Hematopoietic multipotent progenitor cell treated with erythropoietin and hydrocortisone succinate and interleukin-3 and kit ligand, for 4 days (in vitro differentiated cells): ENCODE measurements around the gene CNOT6L.
A peak's percentile ranks its signal among the peaks of the same experiment; 100 is the strongest.
"Not testable (repeated sequence)": the region's sequence is repeated elsewhere in the genome, so short reads cannot be mapped to it uniquely, and the experiment has no call there.

Experiments
- DNase-seq: peaks from one replicate; pipeline ENCODE4 v3.0.0-alpha.2; 2015

Gene CNOT6L

DNA sequence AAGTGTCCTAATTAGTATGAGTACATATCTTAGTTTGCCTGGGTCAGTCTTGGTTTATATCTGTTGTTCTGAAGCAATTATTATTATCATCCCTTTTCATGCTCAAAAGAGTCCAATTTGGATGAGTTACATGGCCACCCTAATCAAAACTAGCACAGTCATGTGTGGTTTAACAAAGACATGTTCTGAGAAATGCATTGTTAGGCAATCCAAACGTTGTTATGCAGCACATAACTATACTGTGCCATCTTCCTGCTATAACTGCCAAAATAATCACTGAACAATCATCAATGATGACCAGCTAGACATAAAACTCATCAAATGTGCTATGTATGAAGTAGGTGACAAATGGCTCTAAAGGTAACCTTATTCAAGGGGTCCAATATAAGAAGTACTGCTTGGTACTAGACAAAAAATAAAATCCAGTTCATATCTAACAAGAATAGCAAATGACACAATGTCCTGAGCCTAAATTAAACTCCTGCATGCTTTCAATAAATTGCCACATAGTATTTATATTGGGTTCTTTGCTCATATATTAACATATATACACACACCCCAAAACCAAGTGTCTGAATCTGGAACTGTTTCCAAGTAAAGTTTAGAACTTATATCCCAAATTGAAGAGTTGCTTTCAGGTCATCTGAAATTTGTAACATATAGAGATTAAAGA, 41.9 kb downstream of the CNOT6L start:
- DNase-seq: peak; percentile 76

DNA sequence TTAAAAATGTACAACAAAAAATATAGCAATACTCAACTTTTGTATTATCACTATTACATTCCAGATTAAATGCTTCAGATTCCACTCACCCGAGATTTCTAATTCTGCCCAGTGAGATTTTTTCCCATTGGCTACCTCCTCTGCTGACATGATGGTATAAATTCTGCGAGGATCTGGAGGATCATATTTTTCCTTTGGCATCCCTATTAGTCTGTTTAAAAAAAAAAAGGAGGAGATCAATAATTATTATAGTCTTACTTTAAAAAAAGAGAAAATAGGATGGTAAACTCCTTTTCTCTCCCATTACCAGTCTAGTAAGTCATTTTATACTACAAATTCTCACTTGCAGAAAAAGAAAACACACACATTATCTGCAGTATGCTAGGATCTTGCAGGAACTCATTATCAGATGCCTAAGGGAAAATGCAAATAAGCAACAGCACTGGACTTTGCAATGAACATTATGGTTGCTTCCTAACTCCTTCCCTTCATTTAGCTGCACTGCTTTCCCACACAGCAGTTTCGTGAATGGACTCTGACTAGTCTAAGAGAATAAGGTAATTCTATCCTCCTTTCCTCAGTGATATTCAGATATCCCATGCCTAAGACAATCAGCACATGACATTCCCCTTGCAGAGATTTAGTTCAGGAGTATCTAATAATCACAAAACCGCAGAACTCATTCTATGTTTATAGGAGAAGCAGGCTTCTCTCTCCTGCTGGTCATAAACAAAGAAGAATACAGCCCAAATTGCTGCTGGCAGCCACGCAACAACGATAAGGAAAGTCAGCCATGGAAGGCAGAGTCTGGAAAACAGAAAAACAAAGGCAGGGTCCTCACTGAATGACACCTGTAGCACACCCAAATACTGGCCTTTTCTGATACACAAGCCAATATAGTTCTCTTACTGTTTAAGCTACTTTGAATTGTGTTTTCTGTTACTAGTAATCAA, 42.7 kb downstream of the CNOT6L start:
- DNase-seq: no peak

DNA sequence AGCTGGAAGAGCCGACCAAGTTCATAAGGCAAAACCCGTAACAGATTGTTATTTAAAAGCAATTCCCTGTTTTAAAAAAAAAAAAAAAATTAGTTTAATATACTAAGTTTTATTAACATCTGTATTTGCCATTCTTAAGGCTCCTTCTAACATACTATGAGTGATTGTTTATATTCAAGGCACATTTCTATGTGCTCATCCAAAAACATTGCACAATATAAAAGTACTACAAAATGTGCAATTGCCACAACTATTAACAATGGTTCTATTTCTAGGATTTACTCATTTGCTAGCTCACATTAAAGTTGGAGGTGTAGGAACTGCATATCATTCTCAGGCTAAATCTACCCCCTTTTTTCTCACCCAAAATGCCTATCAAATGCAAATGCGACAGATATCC, 46.1 kb downstream of the CNOT6L start:
- no peak for DNase-seq

DNA sequence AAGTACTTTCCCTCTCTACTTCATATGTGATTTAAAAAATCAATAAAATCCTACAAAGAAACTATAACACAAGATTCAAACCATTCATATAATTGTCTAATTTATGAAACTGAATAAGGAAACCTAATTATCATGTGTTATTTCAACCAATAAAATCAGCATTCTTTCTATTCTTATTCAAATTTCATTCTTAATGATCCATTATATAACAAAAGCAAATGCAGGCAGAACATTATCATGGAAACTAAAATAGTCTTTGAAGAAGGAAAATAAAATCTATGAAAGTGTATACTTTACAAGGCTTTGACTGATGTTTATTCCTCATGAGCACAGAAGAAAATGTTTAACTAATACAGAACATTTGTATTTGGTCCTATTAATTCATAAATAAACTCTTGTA, 47.6 kb downstream of the CNOT6L start:
- no peak for DNase-seq

DNA sequence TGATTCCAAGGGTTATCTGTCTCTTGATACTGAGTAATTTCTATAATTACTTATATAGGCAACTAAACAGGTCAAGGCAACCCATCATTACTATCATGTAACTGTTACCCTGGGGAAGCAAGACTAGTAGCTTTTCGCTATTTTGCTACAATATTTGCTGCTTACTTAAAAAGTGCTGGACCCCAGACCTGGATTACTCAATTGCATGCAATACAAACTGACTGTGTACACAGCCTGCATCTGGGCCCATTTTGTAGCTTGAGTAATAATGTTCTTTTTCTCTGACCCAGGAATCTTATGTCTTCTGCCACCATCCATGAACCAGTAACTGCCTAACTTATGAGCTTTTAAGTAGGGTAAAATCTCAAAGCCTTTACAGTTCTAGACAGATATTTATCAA, 53.4 kb downstream of the CNOT6L start:
- no peak for DNase-seq

DNA sequence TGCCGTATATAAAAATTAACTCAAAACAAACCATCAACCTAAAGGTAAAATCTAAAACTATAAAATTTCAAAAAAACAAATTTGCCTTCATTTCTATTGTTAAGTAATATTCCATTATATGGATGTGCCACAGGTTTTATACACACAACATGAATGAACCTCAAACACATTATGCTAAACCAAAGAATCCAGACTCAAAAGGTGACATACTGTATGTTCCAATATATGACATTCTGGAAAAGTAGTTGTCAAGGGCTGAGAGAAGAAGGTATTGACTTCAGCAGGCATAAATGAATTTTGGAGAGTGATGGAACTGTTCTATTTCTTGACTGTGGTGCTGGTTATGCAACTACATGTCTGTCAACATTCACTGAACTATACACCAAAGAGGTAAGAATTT, 56.6 kb downstream of the CNOT6L start:
- DNase-seq: no peak

DNA sequence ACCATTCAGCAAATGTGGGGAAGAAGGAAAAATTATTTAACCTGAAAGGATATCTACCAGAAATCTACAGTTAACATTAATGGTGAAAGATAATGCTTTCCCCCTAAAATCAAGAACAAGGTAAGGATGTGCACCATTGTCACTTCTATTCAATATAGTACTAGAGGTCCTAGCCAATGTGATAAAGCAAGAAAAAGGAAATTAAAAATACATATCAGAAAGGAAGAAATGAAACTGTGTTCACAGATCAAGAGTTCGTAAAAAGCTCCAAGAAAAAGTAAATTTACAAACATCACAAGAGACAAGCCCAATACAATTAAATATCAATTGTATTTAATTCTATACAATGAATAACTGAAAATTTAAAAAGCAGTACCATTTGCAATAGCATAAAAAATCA, 57.6 kb downstream of the CNOT6L start:
- no peak for DNase-seq

DNA sequence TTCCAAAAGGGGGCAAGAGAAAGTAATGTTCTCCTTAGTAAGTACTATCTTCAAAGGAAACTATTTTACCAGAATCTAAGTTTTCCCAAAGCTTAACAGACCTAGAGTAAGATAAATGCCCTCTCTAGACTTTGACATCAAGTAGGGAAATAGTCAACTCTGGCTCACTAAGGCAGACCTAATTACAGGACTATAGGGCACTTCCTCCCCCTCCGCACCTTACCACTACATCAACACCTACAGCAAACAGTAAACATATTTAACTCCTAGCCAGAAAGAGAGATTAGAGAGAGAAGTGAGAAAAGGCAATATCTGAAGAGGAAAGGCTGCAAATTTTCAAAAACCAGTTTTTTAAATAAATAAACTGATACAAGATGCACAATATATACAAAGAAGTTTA, 60.4 kb downstream of the CNOT6L start:
- no peak for DNase-seq

DNA sequence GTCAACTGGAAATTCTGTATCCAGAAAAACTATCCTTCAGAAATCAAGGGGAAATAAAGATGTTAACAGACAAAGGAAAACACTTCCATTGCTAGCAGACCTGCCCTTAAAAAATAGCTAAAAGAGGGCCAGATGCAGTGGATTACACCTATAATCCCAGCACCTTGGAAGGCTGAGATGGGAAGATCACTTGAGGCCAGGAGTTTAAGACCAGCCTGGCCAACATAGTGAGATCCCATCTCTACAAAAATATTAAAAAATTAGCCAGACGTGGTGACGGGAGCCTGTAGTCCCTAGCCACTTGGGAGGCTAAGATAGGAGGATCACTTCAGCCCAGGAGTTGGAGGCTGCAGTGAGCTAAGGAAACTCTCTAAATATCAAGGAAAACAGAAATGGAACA, 67.4 kb downstream of the CNOT6L start:
- no peak for DNase-seq

DNA sequence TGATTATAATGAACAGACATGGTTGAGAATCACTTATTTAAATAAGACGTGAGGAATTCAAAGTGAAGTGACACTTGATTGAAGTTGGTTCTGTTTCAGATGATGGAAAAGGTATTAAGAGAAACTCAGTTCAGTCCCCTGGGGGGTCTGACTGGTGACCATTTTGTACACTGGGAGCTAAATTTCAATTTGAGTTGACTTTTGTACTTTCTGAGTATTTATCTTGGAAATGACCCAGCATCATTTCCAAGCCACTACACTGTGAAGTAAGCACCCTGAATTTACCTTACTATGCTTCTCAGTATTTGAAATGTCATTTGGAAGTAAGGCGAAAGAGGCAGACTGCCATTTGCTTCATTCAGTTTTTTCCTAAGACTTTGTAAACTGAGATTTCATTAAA, 73.4 kb downstream of the CNOT6L start:
- no peak for DNase-seq

DNA sequence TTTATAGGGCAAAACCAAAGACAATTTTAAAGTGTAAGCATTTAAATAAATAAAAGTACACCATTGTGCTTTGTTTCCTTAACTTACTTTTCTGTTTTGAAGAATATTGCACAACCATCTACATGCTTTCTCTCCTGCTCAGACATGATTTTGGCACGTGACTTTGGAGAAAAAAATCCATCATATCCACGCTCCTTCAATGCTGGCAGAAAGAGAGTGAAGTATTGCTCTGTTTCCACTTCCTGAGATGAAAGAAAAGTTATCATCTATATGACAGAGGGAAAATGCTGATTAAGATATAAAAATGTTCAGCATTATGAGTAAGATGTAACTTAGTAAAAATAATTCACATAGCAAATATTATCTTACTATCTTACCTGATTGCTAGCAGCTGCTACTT, 77.1 kb downstream of the CNOT6L start:
- DNase-seq: no peak

DNA sequence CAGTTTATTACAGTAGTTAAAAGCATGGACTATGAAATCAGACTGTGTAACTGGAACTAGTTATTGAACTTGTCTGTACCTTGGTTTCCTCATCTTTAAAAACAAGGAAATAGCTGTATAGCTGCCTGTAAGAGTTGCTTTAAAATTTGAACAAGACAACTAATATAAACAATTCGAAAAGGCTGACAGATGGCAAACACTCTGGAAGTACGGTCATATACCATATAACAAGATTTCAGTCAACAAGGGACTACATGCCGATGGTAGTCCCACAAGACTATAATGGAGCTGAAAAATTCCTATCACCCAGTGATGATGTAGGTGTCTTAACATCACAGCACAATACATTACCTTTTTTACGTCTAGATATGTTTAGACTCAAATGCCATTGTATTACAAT, 78.7 kb downstream of the CNOT6L start:
- no peak for DNase-seq

DNA sequence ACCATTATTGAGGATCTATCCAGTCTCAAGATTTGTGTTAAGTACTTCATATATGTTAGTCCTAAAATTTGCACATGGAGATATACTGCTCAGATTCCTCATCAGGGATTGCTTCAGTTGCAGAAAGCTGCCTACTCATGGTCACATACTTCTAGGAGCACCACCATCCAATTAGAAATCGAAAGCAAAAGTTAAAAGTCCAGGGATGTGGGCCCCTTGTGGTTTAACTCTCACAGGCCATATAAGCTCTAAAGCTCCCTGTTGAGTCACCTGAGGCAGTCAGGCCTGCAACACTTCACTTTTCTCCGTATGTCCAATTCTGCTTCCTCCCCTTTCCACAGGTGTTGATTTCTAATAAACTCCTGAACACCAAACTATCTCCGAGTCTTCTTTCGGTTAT, 84.2 kb downstream of the CNOT6L start:
- DNase-seq: peak; percentile 90

DNA sequence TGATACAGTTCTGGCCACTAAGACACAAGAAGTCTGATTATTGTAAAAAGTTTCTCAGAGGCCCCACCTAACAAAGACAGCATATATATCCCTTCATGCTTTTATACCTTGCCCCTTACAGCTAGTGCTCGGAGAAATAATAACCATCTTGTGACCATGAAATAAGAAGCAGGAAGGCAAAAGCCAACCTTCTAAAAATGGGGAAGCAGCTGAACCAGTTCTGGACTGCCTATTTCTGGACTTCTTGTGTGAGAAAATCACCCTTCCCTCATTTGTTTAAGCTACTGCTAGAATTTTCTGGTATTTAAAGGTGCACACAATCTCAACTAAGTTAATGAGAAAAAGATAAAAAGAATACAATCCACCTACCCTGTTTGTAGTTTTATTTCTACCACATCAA, 87.5 kb downstream of the CNOT6L start:
- DNase-seq: peak; percentile 24

DNA sequence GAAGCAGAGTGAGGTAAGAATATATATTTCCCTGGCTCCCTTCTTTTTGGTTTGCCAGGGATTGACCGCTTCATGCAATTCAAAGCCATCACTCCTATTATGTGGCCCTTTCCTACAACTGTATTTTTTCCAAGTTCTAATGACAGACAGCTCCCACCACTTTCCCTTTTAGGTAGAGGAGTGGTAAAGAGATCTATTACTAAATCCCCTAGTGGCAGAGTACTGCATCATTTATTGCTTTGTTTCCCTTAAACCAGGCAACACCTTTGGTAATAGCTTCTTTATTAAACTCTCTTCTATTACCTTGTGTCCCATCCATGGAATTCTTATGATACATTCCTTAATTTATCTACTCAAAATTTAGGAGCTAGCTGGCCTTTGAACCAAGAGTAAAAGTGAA, 90.7 kb downstream of the CNOT6L start:
- no peak for DNase-seq

DNA sequence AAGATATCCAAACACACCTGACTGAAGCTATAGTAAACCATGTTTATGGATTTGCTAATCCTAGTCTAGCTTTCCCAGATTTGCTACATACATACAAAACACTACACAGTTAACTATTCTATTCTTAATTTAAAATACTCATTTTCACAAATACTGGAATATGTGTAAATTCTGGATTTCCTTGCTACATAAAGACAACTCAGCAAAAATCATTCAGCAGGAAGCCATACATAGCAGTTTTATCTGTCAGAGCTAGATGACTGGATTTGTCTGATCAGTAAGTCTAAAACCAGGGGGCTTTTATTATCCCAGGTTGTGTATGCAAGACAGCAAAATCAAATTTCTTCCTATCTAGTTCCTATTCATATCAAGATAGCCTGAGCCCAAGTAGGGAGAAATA, 98.1 kb downstream of the CNOT6L start:
- DNase-seq: no peak

DNA sequence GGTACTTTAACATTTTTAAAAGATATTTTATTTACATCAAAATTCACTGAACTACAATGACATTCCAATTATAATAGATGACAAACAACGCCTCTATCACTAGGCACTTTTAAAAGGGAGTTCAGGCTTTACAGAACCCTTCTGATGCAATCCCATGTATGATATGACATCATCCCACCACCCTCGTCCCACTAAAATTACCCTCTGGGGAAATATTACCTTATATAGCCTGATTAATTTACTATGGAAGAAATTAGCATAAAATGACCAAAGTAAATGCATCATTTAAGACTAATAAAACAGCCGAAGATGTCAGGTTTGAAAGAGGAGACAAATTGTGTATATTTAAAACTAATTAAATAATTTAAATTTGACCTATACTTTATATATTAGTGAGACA, 100.7 kb downstream of the CNOT6L start:
- DNase-seq: not testable (repeated sequence)

DNA sequence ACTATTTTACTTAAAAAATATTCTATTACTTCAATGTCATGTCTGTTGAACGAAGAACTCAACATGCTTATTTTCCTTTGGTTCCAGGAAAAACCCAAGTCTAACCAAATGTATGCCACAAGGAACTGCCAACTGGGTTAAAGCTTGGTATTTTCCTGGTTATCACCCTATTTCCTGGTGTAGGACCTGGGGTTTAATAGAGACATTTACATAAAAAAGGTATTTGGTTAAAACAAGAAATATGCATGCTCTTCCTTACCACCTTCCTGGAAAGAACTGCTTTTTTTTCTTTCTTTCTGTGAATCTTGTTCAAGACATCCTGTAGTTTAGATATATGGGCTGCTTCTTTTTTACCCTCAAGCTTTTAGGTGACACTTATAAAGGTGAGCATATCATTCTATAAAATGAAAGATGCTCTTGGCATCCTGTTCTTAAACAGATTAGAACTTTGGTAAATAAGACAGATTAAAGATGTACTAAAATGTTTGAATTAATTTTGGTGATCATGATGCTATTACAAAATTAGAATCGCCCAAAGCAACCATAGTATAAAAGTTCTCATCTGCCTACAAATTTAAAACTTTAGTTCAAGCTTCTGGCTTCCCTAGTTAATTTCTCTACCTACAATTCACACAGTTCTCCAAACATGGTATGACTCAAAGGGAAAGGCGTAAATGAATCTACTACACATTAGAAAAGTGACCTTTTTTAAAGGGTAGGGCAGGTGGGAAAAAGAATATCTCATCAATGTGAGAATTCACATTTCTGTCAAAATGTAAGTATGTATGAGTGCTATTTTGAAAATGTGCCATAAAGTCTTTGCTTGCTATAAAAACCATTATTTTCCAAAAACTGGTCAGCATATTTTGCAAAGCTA, 103.5 kb downstream of the CNOT6L start:
- no peak for DNase-seq

DNA sequence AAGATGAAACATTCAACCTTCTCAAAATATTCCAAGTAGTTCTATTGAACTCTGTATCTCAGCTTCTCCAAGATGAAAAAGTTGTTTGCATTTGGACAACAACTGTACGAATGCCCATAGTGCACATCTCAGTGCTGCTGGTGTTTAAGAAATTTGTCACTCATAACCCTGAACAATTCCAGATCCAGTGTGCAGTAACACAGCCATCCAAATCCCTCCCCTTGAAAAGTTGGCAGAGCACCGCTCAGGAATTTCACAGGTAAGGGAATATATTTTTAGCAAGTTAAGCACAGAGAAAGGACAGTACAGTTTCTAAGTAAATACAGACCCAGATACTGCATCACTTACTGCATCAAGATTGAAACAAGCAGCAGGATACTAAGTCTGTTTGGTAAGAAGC, 104.7 kb downstream of the CNOT6L start:
- DNase-seq: no peak

DNA sequence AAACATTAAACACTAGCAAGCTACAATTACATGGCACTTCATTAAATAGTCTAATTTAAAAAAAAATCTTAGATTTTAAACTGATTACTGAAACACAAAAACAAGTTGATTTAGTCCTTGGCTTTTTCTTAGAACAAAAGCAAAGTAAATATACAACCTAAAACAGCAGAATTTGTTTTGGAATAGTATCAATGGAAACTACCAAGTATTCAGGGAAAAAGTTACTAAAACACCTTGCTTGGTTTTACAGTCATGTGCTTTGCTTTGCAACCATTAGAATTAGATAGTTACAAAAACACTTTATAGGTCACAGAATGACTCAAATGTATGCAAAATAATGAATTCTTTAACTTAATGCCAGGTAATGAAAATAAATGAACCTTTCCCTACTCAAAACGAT, 105.3 kb downstream of the CNOT6L start:
- DNase-seq: no peak

DNA sequence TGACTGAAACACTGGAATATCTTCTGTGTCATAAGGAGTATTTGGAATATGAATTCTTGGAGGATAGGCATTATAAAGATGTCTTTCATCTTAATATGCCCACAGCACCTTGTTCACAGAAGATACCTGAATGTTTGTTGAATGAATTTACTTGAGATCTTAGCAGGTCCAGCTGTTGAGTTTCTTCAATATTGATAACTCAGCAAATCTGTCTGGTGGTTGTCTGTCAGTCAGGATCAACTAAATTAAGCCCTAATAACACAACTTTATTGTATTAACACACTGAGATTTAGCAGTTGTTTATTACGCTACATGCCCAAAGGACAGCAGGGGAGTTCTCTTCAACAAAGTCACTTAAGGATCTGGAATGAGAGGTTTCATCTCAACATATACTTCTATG, 106.5 kb downstream of the CNOT6L start:
- no peak for DNase-seq

DNA sequence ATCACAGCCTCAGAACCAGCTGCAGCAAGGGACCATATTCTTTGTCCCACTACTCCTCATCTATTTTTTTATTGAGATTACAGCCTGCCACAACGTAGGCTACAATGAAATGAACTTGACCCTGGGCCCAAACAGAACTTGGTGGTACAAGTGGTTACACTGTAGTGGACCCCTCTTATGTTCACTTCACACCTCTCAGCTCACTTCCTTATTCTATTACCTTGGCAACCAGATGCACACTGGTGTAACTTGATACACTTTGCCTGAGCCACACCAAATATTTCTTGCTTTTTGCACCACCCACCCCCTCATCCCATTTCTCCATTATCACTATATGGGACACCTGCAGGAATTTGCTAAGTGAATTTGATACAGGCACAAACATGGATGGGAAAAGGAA, 107.7 kb downstream of the CNOT6L start:
- peak; percentile 19 for DNase-seq

DNA sequence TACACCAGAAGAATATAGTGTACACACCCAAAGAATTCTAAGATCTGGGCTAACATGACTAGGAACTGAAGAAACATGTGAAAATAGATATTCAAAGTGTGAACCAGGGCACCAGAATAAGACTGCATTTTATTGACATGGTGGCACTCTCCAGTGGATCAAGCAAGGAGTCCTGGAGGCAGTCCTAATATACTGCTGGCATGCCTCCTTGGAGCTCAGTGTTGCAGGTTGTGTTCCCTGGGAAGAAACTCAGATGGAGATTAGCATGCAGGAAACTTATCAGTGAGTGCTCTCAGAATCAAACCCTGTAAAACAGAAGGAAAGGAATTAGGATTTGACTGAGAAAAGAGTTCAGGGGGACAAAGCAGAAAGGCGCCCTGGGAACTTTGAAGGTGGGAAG, 108.5 kb downstream of the CNOT6L start:
- DNase-seq: no peak

DNA sequence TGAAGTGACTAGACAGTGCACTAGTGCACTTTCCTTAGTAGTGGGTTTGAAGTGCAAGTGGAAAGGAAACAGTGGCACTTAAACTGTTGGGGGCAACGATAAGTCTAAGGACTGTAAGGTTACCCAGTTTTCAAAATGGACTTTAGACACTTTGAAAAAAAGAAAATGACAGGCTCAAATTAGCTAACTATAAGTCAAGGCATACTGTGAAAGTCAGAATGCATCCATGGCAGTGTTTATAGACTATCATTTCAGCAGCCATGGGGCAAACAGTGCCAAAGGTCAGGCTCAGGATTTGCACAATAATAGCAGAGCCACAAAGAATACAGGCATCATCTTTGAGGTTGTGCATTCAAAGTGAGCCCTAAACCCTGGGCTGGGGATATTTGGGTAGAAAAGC, 109.1 kb downstream of the CNOT6L start:
- DNase-seq: no peak
